T-cell (primary cell): ENCODE data around the gene KCNMA1. TPM values are rescaled to one million over a fixed set of nuclear protein-coding genes. Genes with fewer than 3 reads are reported as not detected.

Source experiments
- ATAC-seq, 4 experiments: fragments of 200-7000 bp in 3 of 4; fragments of 150-1000 bp in 1 of 4; cut with Tn5 transposase; replicated peaks in 1 of 4; 1 replicate in 3 of 4; 2 replicates in 1 of 4; pipeline ENCODE4 v1.10.0; 2021; ENCODE audit warnings: moderate library complexity in 3 of 4, mild to moderate bottlenecking in 2 of 4, moderate number of reproducible peaks in 1 of 4
- CTCF ChIA-PET, 2 donors: fragments of 300-600 bp; sonication (Branson Sonifier 250); formaldehyde crosslinking; loops; one replicate each; lab custom pipeline; 2022; ENCODE audit warnings: antibody characterized with exemption in 2 of 2; lab: Charles Lee
- POLR2A ChIA-PET, 2 donors: fragments of 300-600 bp; sonication (Branson Sonifier 250); formaldehyde crosslinking; loops; one replicate each; lab custom pipeline; 2022; ENCODE audit warnings: antibody characterized with exemption in 2 of 2; lab: Charles Lee
- DNase-seq, 35 experiments: peaks; one replicate each; pipeline versions ENCODE4 v3.0.0 to v3.0.0-alpha.2; 2013 to 2023
- H3K27ac ChIP-seq: one replicate; pipeline ENCODE4 v1.5.1; 2013; ENCODE audit warnings: low read length
- H3K27me3 ChIP-seq, 2 experiments: replicated peaks in 1 of 2; 1 replicate in 1 of 2; 2 replicates in 1 of 2; pipeline versions ENCODE4 v1.6.1 to v1.7.0; 2013; ENCODE audit warnings: low read length in 1 of 2, mixed read lengths in 1 of 2; ENCODE audit not compliant: control insufficient read depth in 2 of 2, insufficient read depth in 2 of 2; ENCODE audit errors: extremely low read depth in 1 of 2
- H3K36me3 ChIP-seq, 2 donors: 1 replicate in 1 of 2; 2 replicates in 1 of 2; pipeline versions ENCODE4 v1.6.1 to v1.7.0; 2013; ENCODE audit warnings: low read length in 1 of 2; ENCODE audit not compliant: control insufficient read depth in 2 of 2, insufficient read depth in 1 of 2; ENCODE audit errors: extremely low read depth in 1 of 2
- H3K4me1 ChIP-seq, 2 experiments: 1 replicate in 1 of 2; 2 replicates in 1 of 2; pipeline versions ENCODE4 v1.6.1 to v1.7.0; 2013; ENCODE audit warnings: low read length in 2 of 2, mixed read lengths in 1 of 2; ENCODE audit not compliant: insufficient read depth in 2 of 2, control insufficient read depth in 1 of 2; ENCODE audit errors: extremely low read depth in 1 of 2
- H3K4me3 ChIP-seq, 2 donors: 1 replicate in 1 of 2; 2 replicates in 1 of 2; pipeline versions ENCODE4 v1.5.1 to v1.7.0; 2013; ENCODE audit warnings: mild to moderate bottlenecking in 2 of 2, low read length in 1 of 2, moderate library complexity in 1 of 2; ENCODE audit not compliant: control insufficient read depth in 1 of 2; ENCODE audit errors: extremely low read depth in 1 of 2
- H3K9me3 ChIP-seq: 2 replicates; pipeline ENCODE4 v1.7.0; 2013
- H3K27ac Mint-ChIP-seq, 2 donors: one replicate each; pipeline ENCODE4 v1.8.0; 2020 to 2021; ENCODE audit warnings: mild to moderate bottlenecking in 2 of 2, mixed read lengths in 2 of 2
- H3K27me3 Mint-ChIP-seq, 2 donors: one replicate each; pipeline ENCODE4 v1.8.0; 2021 to 2022; ENCODE audit warnings: mixed read lengths in 2 of 2
- H3K36me3 Mint-ChIP-seq: one replicate; pipeline ENCODE4 v1.8.0; 2021; ENCODE audit warnings: mixed read lengths
- H3K4me1 Mint-ChIP-seq, 3 donors: one replicate each; pipeline ENCODE4 v1.8.0; 2020 to 2022; ENCODE audit warnings: mixed read lengths in 3 of 3, mild to moderate bottlenecking in 1 of 3
- H3K4me3 Mint-ChIP-seq, 3 donors: one replicate each; pipeline ENCODE4 v1.8.0; 2020 to 2022; ENCODE audit warnings: mild to moderate bottlenecking in 3 of 3, mixed read lengths in 3 of 3, moderate library complexity in 3 of 3
- H3K9me3 Mint-ChIP-seq, 3 donors: one replicate each; pipeline ENCODE4 v1.8.0; 2020 to 2022; ENCODE audit warnings: mixed read lengths in 3 of 3
- WGBS: methylation state at CpG from one replicate; pipeline ENCODE4 v1.1.5; 2013; ENCODE audit warnings: missing lambda C conversion rate; ENCODE audit not compliant: insufficient coverage; 5-methylcytosine and 5-hydroxymethylcytosine counted together
- total RNA-seq, 35 experiments: library from RNA in 6 of 35; stranded (reverse) in 6 of 35; fragments of 120-200 nt in 1 of 35; gene quantifications; one replicate each; pipeline versions ENCODE4 v1.2.1 to v1.2.4 and lab custom pipeline; 2013 to 2026

The KCNMA1 gene
- total RNA-seq, 5 donors from 2014 or later (not counting 1 experiment from before 2014, with no cell fraction given): 0.14 to 1.6 (median 0.60) TPM

DNA sequence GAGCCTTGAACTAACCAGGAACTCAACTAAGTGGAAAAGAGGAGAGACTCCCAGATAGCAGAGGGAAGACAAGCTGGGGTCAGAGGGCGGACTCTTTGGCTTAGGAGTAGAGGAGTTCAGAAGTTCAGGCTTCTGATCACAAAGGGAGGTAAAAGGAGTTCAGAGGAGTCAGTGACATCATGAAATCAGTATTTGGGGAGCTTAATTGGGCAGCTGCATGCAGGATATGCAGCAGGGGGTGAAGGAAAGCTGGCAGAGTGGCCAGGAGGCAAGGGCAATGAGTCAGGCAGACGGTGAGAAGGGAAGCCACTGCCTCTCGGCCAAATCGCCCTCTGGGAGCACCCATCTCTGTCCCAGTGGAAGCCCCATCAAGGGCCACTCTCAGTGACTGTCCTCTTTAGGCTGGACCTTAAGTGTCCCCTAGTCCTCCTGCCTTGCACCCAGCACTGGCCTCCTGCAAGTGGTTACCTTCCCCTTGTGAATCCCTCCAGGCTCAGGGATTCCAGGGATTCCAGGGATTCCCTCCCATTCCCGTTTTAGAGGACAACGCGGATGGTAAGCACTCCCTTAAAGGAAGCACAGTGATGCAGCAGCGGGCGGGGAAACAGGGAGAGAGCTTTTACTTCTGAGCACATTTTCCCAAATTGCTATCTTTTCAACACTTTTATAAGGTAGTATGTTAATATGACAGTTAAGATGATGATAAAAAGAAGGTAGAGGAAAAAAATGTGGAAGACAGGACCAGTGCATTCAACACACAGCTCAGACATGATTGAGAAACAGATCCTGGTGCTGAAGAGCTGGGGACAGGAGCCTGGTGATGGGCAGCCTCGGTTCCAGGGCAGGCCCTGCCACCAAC, 72.6 kb downstream of the KCNMA1 start:
- Mint-ChIP-seq H3K4me3 (no peak overlapping the region), H3K4me1 (no peaks in the 10 kb centered on the region), H3K27me3 (peaks cover 16 to 20% of the 10 kb centered on the region in 2 donors), H3K27ac (no peak overlapping the region), H3K9me3 (no peaks in the 10 kb centered on the region), H3K36me3 (no peaks in the 10 kb centered on the region)
- H3K27me3 ChIP-seq: peaks cover 4 to 20% of the 10 kb centered on the region in 2 experiments
- no peaks in the 10 kb centered on the region for H3K9me3 ChIP-seq
- H3K4me3 ChIP-seq: no peak overlapping the region
- no peak for ATAC-seq
- no peak for DNase-seq
- CTCF ChIA-PET: no interaction called here
- POLR2A ChIA-PET: no interaction called here
- H3K4me1 ChIP-seq: no peaks in the 10 kb centered on the region
- 68% methylated on average over 8 of the region's 10 CpGs for WGBS
- H3K36me3 ChIP-seq: no peaks in the 10 kb centered on the region
- H3K27ac ChIP-seq: no peak overlapping the region

DNA sequence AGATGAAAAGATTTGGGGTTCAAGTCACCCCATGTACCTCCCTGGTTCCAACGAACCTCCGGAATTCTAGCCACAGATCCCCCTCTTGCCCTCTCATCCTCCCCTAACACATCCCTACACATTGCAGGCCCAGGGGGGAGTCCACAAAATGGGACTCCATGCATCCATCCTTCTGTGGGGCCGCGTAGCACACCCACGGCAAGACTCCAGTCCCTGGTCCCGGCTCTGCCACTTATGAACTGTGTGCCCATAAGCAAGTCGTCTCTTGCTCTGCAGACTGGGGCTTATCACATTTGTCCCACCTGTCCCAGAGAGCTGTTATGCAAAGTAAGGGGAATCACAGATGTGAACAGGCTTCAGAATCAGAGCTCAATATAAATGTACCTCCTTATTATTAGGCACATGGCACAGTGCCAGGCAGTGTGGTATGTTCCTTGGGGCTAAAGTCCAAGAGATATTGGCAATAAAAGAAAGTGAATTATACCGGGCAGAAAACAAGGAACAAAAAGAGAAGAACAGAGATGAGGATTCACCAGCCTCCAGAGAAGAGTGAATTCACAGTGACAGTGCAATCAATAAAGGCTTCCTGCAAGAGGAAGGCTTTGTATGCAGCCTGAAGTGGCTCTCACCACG, 73.9 kb downstream of the KCNMA1 start:
- no peaks in the 10 kb centered on the region for H3K36me3 ChIP-seq
- Mint-ChIP-seq H3K9me3 (no peaks in the 10 kb centered on the region), H3K27me3 (peaks cover 16 to 20% of the 10 kb centered on the region in 2 donors), H3K4me3 (no peak overlapping the region), H3K36me3 (no peaks in the 10 kb centered on the region), H3K4me1 (no peaks in the 10 kb centered on the region), H3K27ac (no peak overlapping the region)
- ATAC-seq: no peak
- DNase-seq: no peak
- ChIA-PET CTCF (no interaction called here), POLR2A (interaction anchor here in 1 of 2 donors (0.5 kb wide), 1 partner anchor 60 kb away, joined by 11 read pairs; no protein-coding TSS in a partner anchor)
- 85% methylated on average over 6 of the region's 9 CpGs for WGBS
- no peaks in the 10 kb centered on the region for H3K9me3 ChIP-seq
- no peaks in the 10 kb centered on the region for H3K4me1 ChIP-seq
- H3K27ac ChIP-seq: no peak overlapping the region
- H3K27me3 ChIP-seq: peaks cover 4 to 20% of the 10 kb centered on the region in 2 experiments
- H3K4me3 ChIP-seq: no peak overlapping the region

DNA sequence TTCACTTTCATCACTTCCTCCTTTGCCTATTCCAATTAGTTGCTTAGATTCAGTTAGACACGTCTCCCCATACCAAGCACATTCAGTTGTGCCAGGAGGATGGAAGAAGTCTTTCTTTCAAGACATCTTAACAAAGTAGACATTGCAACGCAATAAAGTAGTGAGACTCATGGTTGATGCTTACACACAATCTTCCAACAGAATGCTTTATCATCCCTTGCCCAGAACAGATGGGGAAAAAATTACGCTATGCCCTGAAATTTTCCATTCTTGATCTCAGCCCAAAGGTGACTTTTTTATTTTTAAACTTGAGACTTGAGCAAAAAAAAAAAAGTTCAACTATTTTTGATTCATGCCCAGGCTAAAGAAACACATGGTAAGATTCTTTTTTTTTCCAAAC, 74.9 kb downstream of the KCNMA1 start:
- ATAC-seq (no peak), DNase-seq (no peak)
- H3K36me3 Mint-ChIP-seq: no peaks in the 10 kb centered on the region
- H3K4me1 Mint-ChIP-seq: no peaks in the 10 kb centered on the region
- H3K27ac Mint-ChIP-seq: no peak overlapping the region
- no peak overlapping the region for H3K4me3 Mint-ChIP-seq
- H3K9me3 Mint-ChIP-seq: no peaks in the 10 kb centered on the region
- no peaks in the 10 kb centered on the region for H3K4me1 ChIP-seq
- H3K4me3 ChIP-seq: no peak overlapping the region
- H3K27ac ChIP-seq: no peak overlapping the region
- peaks cover 16 to 20% of the 10 kb centered on the region in 2 donors for H3K27me3 Mint-ChIP-seq
- H3K27me3 ChIP-seq: peaks cover 4 to 20% of the 10 kb centered on the region in 2 experiments
- WGBS: 60% methylated on average over 1 of the region's 3 CpGs
- ChIA-PET POLR2A (no interaction called here), CTCF (no interaction called here)
- H3K9me3 ChIP-seq: no peaks in the 10 kb centered on the region
- no peaks in the 10 kb centered on the region for H3K36me3 ChIP-seq

DNA sequence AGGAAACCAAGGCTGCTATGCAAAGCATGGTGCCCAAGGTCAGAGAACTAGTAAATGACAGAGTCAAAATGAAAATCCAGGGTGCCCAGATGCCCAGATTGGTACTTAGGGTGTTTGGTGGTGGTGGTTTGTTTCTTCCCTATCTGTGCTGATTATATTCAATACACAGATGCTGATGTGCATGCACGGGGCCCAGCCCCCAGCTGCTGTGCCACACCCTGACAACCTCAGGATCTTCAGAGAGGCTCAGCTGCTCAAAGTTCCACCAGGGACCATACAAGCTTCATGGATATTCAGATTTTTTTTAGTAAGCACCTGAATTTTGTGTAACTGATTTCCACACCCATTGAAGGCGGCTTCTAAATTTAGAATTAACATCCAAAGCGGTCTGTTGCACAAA, 75.6 kb downstream of the KCNMA1 start:
- Mint-ChIP-seq H3K36me3 (no peaks in the 10 kb centered on the region), H3K4me3 (no peak overlapping the region), H3K27ac (no peak overlapping the region), H3K9me3 (no peaks in the 10 kb centered on the region), H3K4me1 (no peaks in the 10 kb centered on the region), H3K27me3 (peaks cover 16 to 20% of the 10 kb centered on the region in 2 donors)
- H3K27me3 ChIP-seq: peaks cover 4 to 17% of the 10 kb centered on the region in 2 experiments
- ATAC-seq: no peak
- no peaks in the 10 kb centered on the region for H3K36me3 ChIP-seq
- no peak for DNase-seq
- CTCF ChIA-PET: no interaction called here
- no peaks in the 10 kb centered on the region for H3K9me3 ChIP-seq
- 78% methylated on average over 1 of the region's 3 CpGs for WGBS
- H3K4me3 ChIP-seq: no peak overlapping the region
- H3K4me1 ChIP-seq: no peaks in the 10 kb centered on the region
- no peak overlapping the region for H3K27ac ChIP-seq
- POLR2A ChIA-PET: interaction anchor here in 1 of 2 donors (0.6 kb wide), 1 partner anchor 536 kb away, joined by 3 read pairs; no protein-coding TSS in a partner anchor

DNA sequence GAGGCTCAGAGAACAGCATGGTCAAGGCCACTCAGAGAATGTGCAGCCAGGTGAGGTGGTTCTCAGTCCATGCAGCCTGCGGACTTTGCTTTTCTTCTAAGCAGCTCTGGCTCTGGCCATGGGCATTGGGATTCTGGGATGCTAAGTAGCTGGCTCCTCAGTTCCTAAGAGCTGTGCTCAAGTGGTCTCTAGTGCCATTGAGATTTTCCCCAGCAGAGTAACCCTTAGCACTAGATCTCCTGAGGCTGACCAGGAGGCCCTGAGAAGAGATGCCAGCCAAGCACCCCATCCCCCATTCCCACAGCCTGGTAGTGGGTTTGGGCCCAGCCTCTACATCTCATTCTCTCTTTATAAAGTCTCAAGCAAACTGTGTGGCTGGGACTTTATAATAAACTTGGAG, 77.1 kb downstream of the KCNMA1 start:
- Mint-ChIP-seq H3K27me3 (peaks cover 14 to 16% of the 10 kb centered on the region in 2 donors), H3K36me3 (no peaks in the 10 kb centered on the region), H3K9me3 (no peaks in the 10 kb centered on the region), H3K4me3 (no peak overlapping the region), H3K27ac (no peak overlapping the region), H3K4me1 (no peaks in the 10 kb centered on the region)
- no peak overlapping the region for H3K4me3 ChIP-seq
- WGBS: 88% methylated on average over 1 of the region's 1 CpG
- H3K27ac ChIP-seq: no peak overlapping the region
- ATAC-seq (no peak), DNase-seq (no peak)
- H3K27me3 ChIP-seq: peaks cover 4 to 11% of the 10 kb centered on the region in 2 experiments
- POLR2A ChIA-PET: no interaction called here
- H3K4me1 ChIP-seq: no peaks in the 10 kb centered on the region
- no peaks in the 10 kb centered on the region for H3K9me3 ChIP-seq
- CTCF ChIA-PET: no interaction called here
- no peaks in the 10 kb centered on the region for H3K36me3 ChIP-seq

DNA sequence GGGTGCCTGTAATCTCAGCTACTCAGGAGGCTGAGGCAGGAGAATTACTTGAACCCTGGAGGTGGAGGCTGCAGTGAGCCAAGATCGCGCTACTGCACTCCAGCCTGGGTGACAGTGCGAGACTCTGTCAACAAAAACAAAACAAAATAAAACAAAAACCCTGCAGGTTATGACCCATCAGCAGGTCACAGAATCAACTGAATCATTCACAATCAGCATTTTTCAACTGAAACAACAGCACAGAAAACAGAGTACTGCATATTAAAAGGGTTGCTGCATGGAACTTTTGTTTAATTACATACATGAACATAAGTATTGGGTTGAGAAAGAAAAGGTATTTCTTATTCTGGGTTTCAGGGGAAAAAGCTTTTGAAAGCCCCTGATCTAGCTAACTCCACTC, 77.6 kb downstream of the KCNMA1 start:
- DNase-seq (no peak), ATAC-seq (no peak)
- no peak overlapping the region for H3K4me3 Mint-ChIP-seq
- peaks cover 11 to 16% of the 10 kb centered on the region in 2 donors for H3K27me3 Mint-ChIP-seq
- no peak overlapping the region for H3K4me3 ChIP-seq
- ChIA-PET CTCF (no interaction called here), POLR2A (no interaction called here)
- H3K36me3 Mint-ChIP-seq: no peaks in the 10 kb centered on the region
- no peaks in the 10 kb centered on the region for H3K4me1 ChIP-seq
- H3K4me1 Mint-ChIP-seq: no peaks in the 10 kb centered on the region
- no peak overlapping the region for H3K27ac Mint-ChIP-seq
- H3K27me3 ChIP-seq: peaks cover 4 to 7% of the 10 kb centered on the region in 2 experiments
- no CpG with 5 or more reads among the region's 3 CpGs for WGBS
- no peaks in the 10 kb centered on the region for H3K9me3 Mint-ChIP-seq
- H3K36me3 ChIP-seq: no peaks in the 10 kb centered on the region
- H3K27ac ChIP-seq: no peak overlapping the region
- H3K9me3 ChIP-seq: no peaks in the 10 kb centered on the region
